ENCODE measurements around the gene HSD17B7. TPM values are rescaled to one million over a fixed set of nuclear protein-coding genes. Genes with fewer than 3 reads are reported as not detected.
A peak's percentile ranks its signal among the peaks of the same experiment; 100 is the strongest.

Gene HSD17B7
- total RNA-seq, 1 donor from 2014 or later = 5.1 TPM

- no peak for DNase-seq
- H3K36me3 ChIP-seq = no peaks in the 10 kb centered on the region
- no peak for TF ChIP-seq CTCF (IDR thresholded peaks at IDR 0.05; ENCODE audit: borderline replicate concordance)
- H3K9me3 ChIP-seq (replicated peaks) = peaks cover 22% of the 10 kb centered on the region
- no peaks in the 10 kb centered on the region for H3K27me3 ChIP-seq (ENCODE audit: low read depth)
- intact Hi-C loops (cut with micrococcal nuclease) = no loop called here
- H3K27ac ChIP-seq (replicated peaks) = no peak overlapping the region
- H3K4me3 ChIP-seq = no peak overlapping the region
- no peaks in the 10 kb centered on the region for H3K4me1 ChIP-seq
Measured at GRCh38 chr1:162840250-162840839, 49.8 kb downstream of the HSD17B7 start.

DNA sequence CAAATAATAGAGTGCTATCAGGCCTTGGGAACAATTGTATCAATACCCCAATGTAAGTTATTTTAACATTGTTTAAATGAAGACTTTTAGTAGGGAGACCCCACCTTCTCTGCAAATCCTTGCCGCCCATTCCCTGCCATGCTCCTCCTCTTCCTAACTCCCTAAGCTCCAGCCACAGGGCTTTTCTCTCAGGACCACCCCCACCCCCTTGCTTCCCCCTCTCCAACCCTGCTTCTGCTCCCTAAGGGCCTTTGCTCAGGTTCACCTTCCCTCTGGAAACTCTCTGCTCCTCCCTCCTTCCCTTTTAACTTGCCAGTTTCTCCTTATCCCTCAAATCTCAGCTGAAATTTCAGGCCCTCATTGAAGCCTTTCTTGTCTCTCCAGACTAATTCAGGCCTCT, 53.7 kb downstream of the HSD17B7 start:
- no peak for DNase-seq
- intact Hi-C loops (cut with micrococcal nuclease) = no loop called here

DNA sequence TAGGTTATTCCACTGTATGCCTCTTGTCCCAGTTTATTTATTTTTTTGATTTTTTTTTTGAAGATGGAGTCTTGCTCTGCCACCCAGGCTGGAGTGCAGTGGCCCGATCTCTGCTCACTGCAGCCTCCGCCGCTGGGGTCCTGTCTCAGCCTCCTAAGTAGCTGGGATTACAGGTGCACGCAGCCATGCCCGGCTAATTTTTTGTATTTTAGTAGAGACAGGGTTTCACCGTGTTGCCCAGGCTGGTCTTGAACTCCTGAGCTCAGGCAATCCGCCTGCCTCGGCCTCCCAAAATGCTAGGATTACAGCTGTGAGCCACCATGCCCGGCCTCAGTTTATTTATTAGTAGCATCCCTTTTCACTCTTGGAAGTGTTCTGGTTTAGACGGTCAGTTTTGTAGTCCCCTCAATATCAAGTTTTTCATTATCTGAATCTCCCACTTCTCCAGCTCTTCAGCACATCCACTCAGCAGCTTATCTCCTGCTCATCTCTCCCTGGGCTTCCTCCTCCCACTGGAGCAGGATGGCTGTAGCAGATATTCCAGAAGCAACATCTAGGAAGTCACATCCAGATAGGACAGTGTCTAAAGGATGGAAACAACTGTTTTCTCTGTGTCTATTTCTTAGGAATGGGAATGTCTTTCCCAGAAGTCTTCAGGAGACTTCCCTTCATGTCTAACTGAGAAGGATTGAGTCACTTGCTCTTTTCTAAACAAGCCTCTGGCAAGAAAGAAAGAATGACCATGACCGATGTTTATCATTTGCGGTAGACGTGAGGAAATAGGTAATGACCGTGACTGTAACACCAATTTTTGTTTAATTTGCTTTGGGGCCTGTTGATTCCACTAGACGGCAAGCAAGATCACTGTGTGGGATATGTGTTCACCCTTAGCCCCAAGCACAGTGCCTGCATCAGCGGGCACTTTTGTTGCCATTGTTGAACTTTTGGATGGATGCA, 56.0 kb downstream of the HSD17B7 start:
- no peak for DNase-seq
- H3K9me3 ChIP-seq (replicated peaks) = no peaks in the 10 kb centered on the region
- intact Hi-C loops (cut with micrococcal nuclease) = no loop called here
- H3K4me1 ChIP-seq = no peaks in the 10 kb centered on the region
- no peaks in the 10 kb centered on the region for H3K27me3 ChIP-seq (ENCODE audit: low read depth)
- H3K4me3 ChIP-seq = no peak overlapping the region
- TF ChIP-seq CTCF (IDR thresholded peaks at IDR 0.05; ENCODE audit: borderline replicate concordance) = no peak
- H3K27ac ChIP-seq (replicated peaks) = no peak overlapping the region
- H3K36me3 ChIP-seq = no peaks in the 10 kb centered on the region

More for the DNA sequence above, 53.7 kb downstream of the HSD17B7 start:
- no peaks in the 10 kb centered on the region for H3K4me1 ChIP-seq
- H3K36me3 ChIP-seq = no peaks in the 10 kb centered on the region
- no peak for TF ChIP-seq CTCF (IDR thresholded peaks at IDR 0.05; ENCODE audit: borderline replicate concordance)
- H3K4me3 ChIP-seq = no peak overlapping the region
- H3K9me3 ChIP-seq (replicated peaks) = peaks cover 7% of the 10 kb centered on the region
- H3K27me3 ChIP-seq (ENCODE audit: low read depth) = no peaks in the 10 kb centered on the region
- H3K27ac ChIP-seq (replicated peaks) = no peak overlapping the region

DNA sequence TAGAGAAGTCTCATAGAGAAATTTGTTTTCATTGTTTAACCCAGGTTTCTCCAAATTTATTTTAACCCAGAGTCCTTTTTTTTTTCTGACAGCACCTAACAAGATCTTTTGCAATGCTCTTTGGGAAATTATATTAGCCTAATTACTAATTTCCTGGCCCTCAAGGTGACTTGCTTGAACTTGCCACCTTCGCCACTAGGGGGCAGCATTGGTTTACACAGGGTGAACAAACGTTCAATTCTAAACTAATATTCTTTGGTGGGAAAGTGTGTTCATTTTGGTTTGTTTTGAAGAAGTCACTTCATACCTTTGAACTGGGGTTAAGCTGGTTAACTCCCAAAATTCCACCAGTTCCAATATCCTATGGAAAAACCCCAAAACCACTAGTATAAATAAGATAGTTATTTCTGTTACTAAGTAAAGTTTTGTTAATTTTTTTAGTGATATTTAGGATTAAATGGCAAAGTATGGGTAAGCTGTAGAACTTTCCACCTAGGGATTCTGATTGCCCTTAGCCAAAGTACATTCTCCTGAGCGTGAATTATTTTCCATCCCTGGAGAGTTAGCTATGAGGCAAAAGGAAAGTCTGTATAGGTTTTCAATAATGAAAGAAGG, 57.4 kb downstream of the HSD17B7 start:
- intact Hi-C loops (cut with micrococcal nuclease) = no loop called here
- Histone ChIP-seq H3K36me3 (no peaks in the 10 kb centered on the region), H3K4me3 (no peak overlapping the region), H3K27ac (replicated peaks) (no peak overlapping the region), H3K27me3 (ENCODE audit: low read depth) (no peaks in the 10 kb centered on the region), H3K4me1 (no peaks in the 10 kb centered on the region), H3K9me3 (replicated peaks) (no peaks in the 10 kb centered on the region)
- DNase-seq = peak; percentile 66
- peak; percentile 94 for TF ChIP-seq CTCF (IDR thresholded peaks at IDR 0.05; ENCODE audit: borderline replicate concordance)

DNA sequence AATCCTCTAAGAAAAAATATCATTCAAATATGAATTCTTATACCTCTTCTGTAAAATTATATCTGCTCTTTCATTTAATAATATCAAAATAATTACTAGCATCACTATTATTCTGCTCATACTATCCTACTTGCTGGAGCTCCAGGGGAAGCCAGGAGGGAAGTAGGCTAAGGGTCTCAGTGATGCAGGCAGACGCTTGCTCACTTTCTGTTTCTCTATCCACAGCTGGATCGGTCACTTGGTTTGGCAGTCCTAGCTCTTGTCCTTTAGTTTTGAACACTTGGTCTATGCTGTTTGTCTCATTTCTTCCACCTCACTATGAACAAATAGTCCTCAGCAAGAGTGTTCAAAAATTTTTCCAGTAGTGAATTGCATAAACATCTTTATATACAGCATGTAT, 59.2 kb downstream of the HSD17B7 start:
- DNase-seq = no peak
- Histone ChIP-seq H3K36me3 (no peaks in the 10 kb centered on the region), H3K4me1 (no peaks in the 10 kb centered on the region), H3K27me3 (ENCODE audit: low read depth) (no peaks in the 10 kb centered on the region), H3K4me3 (no peak overlapping the region), H3K9me3 (replicated peaks) (no peaks in the 10 kb centered on the region), H3K27ac (replicated peaks) (no peak overlapping the region)
- TF ChIP-seq CTCF (IDR thresholded peaks at IDR 0.05; ENCODE audit: borderline replicate concordance) = no peak
- intact Hi-C loops (cut with micrococcal nuclease) = loop anchor here (5.0 kb wide), 1 partner anchor 468 kb away; no protein-coding TSS in a partner anchor

Measured in left ventricle myocardium inferior (tissue), 1 donor.